Fibroblast of lung (primary cell): ENCODE data around the gene TP53AIP1. TPM values are rescaled to one million over a fixed set of nuclear protein-coding genes. Genes with fewer than 3 reads are reported as not detected.

ENCODE experiments used
- DNase-seq, 2 donors: peaks; one replicate each; pipeline versions ENCODE4 v3.0.0 to v3.0.0-alpha.2; 2010; ENCODE audit warnings: low read depth in 2 of 2
- H2AFZ ChIP-seq: 2 replicates; pipeline ENCODE4 v1.5.1; 2012; ENCODE audit warnings: low read length, control low read depth, inconsistent platforms
- H3K27ac ChIP-seq: 2 replicates; pipeline ENCODE4 v1.5.1; 2011; ENCODE audit warnings: low read length, control low read depth; ENCODE audit not compliant: insufficient read depth
- H3K27me3 ChIP-seq: 2 replicates; pipeline ENCODE4 v1.5.1; 2011; ENCODE audit warnings: mild to moderate bottlenecking, low read length; ENCODE audit not compliant: control insufficient read depth, insufficient read depth
- H3K36me3 ChIP-seq: 2 replicates; pipeline ENCODE4 v1.5.1; 2011; ENCODE audit warnings: low read length; ENCODE audit not compliant: control insufficient read depth, insufficient read depth
- H3K4me1 ChIP-seq: 2 replicates; pipeline ENCODE4 v1.5.1; 2011; ENCODE audit warnings: low read length; ENCODE audit not compliant: control insufficient read depth, insufficient read depth; ENCODE audit errors: extremely low read depth
- H3K4me2 ChIP-seq: 2 replicates; pipeline ENCODE4 v1.5.1; 2011; ENCODE audit warnings: low read length, control low read depth; ENCODE audit not compliant: insufficient read depth; ENCODE audit errors: extremely low read depth
- H3K4me3 ChIP-seq, 4 experiments: fragments of 200-600 bp in 1 of 4; sonication (generic) in 1 of 4; replicated peaks in 1 of 4; 2 replicates each; pipeline ENCODE4 v1.5.1; 2011 to 2016; ENCODE audit warnings: low read length in 4 of 4, low read depth in 3 of 4, mild to moderate bottlenecking in 3 of 4, control low read depth in 2 of 4, inconsistent platforms in 1 of 4, mixed read lengths in 1 of 4; ENCODE audit not compliant: insufficient read depth in 1 of 4; ENCODE audit errors: control extremely low read depth in 1 of 4
- H3K79me2 ChIP-seq: 2 replicates; pipeline ENCODE4 v1.5.1; 2012; ENCODE audit warnings: mild to moderate bottlenecking, low read length, inconsistent platforms; ENCODE audit not compliant: control insufficient read depth, insufficient read depth
- H3K9ac ChIP-seq: 2 replicates; pipeline ENCODE4 v1.5.1; 2011; ENCODE audit warnings: mild to moderate bottlenecking, low read length, control low read depth; ENCODE audit not compliant: insufficient read depth
- H3K9me3 ChIP-seq: 2 replicates; pipeline ENCODE4 v1.5.1; 2012; ENCODE audit warnings: low read depth, low read length; ENCODE audit not compliant: control insufficient read depth, insufficient read depth
- H4K20me1 ChIP-seq: 2 replicates; pipeline ENCODE4 v1.5.1; 2011; ENCODE audit warnings: low read length; ENCODE audit not compliant: control insufficient read depth, insufficient read depth; ENCODE audit errors: extremely low read depth
- CTCF ChIP-seq, 2 donors: IDR thresholded peaks in 1 of 2; conservative IDR thresholded peaks in 1 of 2; 1 replicate in 1 of 2; 2 replicates in 1 of 2; pipeline ENCODE4 v1.5.1; 2011 to 2012; ENCODE audit warnings: low read length in 2 of 2, control low read depth in 1 of 2, inconsistent platforms in 1 of 2, low read depth in 1 of 2, mild to moderate bottlenecking in 1 of 2
- EZH2 ChIP-seq: IDR thresholded peaks from 2 replicates; pipeline ENCODE4 v1.5.1; 2012; ENCODE audit warnings: low read length, control low read depth, mild to moderate bottlenecking; ENCODE audit errors: missing control alignments
- polyA plus RNA-seq, 2 donors: library from polyadenylated mRNA; depleted of rRNA in 1 of 2; stranded (reverse) in 1 of 2; unstranded in 1 of 2; fragments of >200 nt; gene quantifications; 2 replicates each; pipeline ENCODE4 v1.2.1, GENCODE V29; 2011 to 2012; ENCODE audit warnings: missing spikeins in 1 of 2
- total RNA-seq: library from RNA; depleted of rRNA; stranded (reverse); fragments of >200 nt; gene quantifications from 2 replicates; pipeline ENCODE4 v1.2.1, GENCODE V29; 2014

TP53AIP1 gene
- total and polyA plus RNA-seq, 2 donors (not counting 1 experiment from before 2014, with no cell fraction given), result not detected

GRCh38 chr11:128895526-128895925, 47.1 kb downstream of the TP53AIP1 start:
- no peaks in the 10 kb centered on the region for H3K27me3 ChIP-seq
- H2AFZ ChIP-seq, result no peak overlapping the region
- H3K79me2 ChIP-seq, result no peaks in the 10 kb centered on the region
- no peak overlapping the region for H3K9ac ChIP-seq
- no peaks in the 10 kb centered on the region for H4K20me1 ChIP-seq
- H3K4me2 ChIP-seq, result no peak overlapping the region
- no peak for DNase-seq
- H3K9me3 ChIP-seq, result no peaks in the 10 kb centered on the region
- H3K36me3 ChIP-seq, result no peaks in the 10 kb centered on the region
- no peak overlapping the region for H3K27ac ChIP-seq
- TF ChIP-seq EZH2, result no peak
- TF ChIP-seq CTCF (conservative IDR thresholded peaks at IDR 0.05 in 1 of 2, IDR thresholded peaks at IDR 0.05 in 1 of 2; ENCODE audit: low read depth in 1 of 2, low read length in 2 of 2), result no peak
- no peak overlapping the region for H3K4me3 ChIP-seq
- H3K4me1 ChIP-seq, result no peaks in the 10 kb centered on the region

GRCh38 chr11:128894685-128895084, 48.0 kb downstream of the TP53AIP1 start:
- Histone ChIP-seq H3K4me1 (no peaks in the 10 kb centered on the region), H3K79me2 (no peaks in the 10 kb centered on the region), H3K9me3 (no peaks in the 10 kb centered on the region), H3K9ac (no peak overlapping the region), H2AFZ (no peak overlapping the region), H3K36me3 (no peaks in the 10 kb centered on the region), H3K27ac (no peak overlapping the region), H3K4me3 (no peak overlapping the region), H3K4me2 (no peak overlapping the region), H4K20me1 (no peaks in the 10 kb centered on the region), H3K27me3 (no peaks in the 10 kb centered on the region)
- DNase-seq, result no peak
- TF ChIP-seq CTCF (conservative IDR thresholded peaks at IDR 0.05 in 1 of 2, IDR thresholded peaks at IDR 0.05 in 1 of 2; ENCODE audit: low read depth in 1 of 2, low read length in 2 of 2) (no peak), EZH2 (no peak)

DNA sequence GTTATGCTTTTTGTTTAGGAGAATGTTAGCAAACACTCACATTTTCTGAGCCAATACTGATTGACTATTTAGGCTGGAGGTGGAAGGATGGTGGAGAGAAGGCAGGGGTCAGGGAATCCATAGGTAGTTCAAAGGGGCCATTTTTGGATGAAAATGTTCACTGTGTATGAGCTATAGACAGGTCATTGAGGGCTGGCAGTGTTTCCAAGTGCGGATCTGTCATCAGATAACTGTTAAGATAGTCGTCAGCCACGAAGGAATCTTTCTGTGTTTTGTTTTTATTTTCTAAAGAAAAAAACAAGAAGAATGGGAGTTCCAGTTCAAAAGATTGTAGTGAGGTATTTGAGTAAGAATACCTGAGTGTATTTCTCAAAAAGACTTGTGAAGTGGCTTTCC, 48.4 kb downstream of the TP53AIP1 start:
- TF ChIP-seq EZH2 (no peak), CTCF (conservative IDR thresholded peaks at IDR 0.05 in 1 of 2, IDR thresholded peaks at IDR 0.05 in 1 of 2; ENCODE audit: low read depth in 1 of 2, low read length in 2 of 2) (no peak)
- no peak for DNase-seq
- H4K20me1 ChIP-seq, result no peaks in the 10 kb centered on the region
- H3K79me2 ChIP-seq, result no peaks in the 10 kb centered on the region
- no peaks in the 10 kb centered on the region for H3K36me3 ChIP-seq
- no peak overlapping the region for H2AFZ ChIP-seq
- no peaks in the 10 kb centered on the region for H3K4me1 ChIP-seq
- H3K4me3 ChIP-seq, result no peak overlapping the region
- no peak overlapping the region for H3K4me2 ChIP-seq
- H3K27me3 ChIP-seq, result no peaks in the 10 kb centered on the region
- no peak overlapping the region for H3K9ac ChIP-seq
- H3K27ac ChIP-seq, result no peak overlapping the region
- H3K9me3 ChIP-seq, result no peaks in the 10 kb centered on the region
